Measurements from ENCODE around the gene ADARB2. TPM values are rescaled to one million over a fixed set of nuclear protein-coding genes. Genes with fewer than 3 reads are reported as not detected.

Gene ADARB2
- total RNA-seq, 4 donors from 2014 or later: 8.4 to 23.2 (median 19.6) TPM

- H3K9me3 ChIP-seq: no peaks in the 10 kb centered on the region
- DNase-seq (ENCODE audit: low spot score in 2 of 2): no peak
Measured at GRCh38 chr10:1156616-1156886, 580.8 kb downstream of the ADARB2 start.

GRCh38 chr10:1155791-1156615, 581.3 kb downstream of the ADARB2 start:
- Histone ChIP-seq H3K27ac (no peak overlapping the region), H3K9me3 (no peaks in the 10 kb centered on the region), H3K27me3 (no peaks in the 10 kb centered on the region), H3K4me1 (no peaks in the 10 kb centered on the region), H3K36me3 (no peaks in the 10 kb centered on the region), H3K4me3 (no peak overlapping the region)
- WGBS, 2 donors: 86 to 88% methylated on average over 16 to 19 of the region's 20 CpGs
- TF ChIP-seq EP300 (IDR thresholded peaks at IDR 0.05) (no peak), POLR2A (IDR thresholded peaks at IDR 0.05) (no peak), CTCF (IDR thresholded peaks at IDR 0.05) (no peak)
- DNase-seq (ENCODE audit: low spot score in 2 of 2): no peak

More at GRCh38 chr10:1156616-1156886, 580.8 kb downstream of the ADARB2 start:
- TF ChIP-seq POLR2A (IDR thresholded peaks at IDR 0.05) (no peak), CTCF (IDR thresholded peaks at IDR 0.05) (no peak), EP300 (IDR thresholded peaks at IDR 0.05) (no peak)
- no peaks in the 10 kb centered on the region for H3K36me3 ChIP-seq
- H3K4me3 ChIP-seq: no peak overlapping the region
- no peaks in the 10 kb centered on the region for H3K27me3 ChIP-seq
- H3K4me1 ChIP-seq: no peaks in the 10 kb centered on the region
- WGBS, 2 donors: 74 to 83% methylated on average over 8 of the region's 8 CpGs
- H3K27ac ChIP-seq: no peak overlapping the region

DNA sequence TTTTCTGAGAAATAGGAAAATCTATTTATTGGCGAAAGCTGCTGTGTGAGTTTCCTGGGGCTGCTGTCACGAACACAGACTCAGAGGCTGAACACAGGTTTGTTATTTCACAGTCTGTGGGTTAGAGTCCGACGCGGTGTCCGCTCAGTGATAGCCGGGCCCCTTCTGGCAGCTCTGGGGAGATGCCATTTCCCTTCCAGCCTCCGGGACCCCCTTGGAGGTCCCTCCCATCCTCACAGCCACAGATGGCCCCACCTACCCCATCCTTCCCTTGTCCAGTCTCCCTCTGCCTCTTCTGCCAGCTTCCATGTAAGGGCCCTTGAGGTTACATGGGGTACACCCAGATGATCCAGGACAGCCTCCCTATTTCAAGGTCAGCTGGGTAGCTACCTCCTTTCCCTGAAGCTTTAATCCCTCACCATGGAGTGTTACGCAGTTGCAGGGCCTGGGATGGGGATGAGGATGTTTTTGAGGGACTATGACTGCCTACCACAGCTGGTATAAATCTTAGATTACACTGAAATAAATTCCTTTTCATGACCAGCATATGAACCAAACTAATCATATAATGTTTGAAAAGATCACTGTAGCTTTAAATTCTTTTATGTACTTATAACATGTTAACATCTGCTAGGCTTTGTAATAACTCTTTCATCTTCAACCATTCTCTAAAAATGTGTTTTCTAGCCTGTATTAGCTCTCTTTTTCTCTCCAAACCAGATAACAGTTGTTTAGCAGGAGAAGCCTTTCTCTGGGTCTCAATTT, 582.6 kb downstream of the ADARB2 start:
- H3K4me3 ChIP-seq: no peak overlapping the region
- no peak overlapping the region for H3K27ac ChIP-seq
- no peak for DNase-seq (ENCODE audit: low spot score in 2 of 2)
- 73 to 79% methylated on average over 9 of the region's 9 CpGs for WGBS, 2 donors
- TF ChIP-seq POLR2A (IDR thresholded peaks at IDR 0.05) (no peak), CTCF (IDR thresholded peaks at IDR 0.05) (no peak), EP300 (IDR thresholded peaks at IDR 0.05) (no peak)
- no peaks in the 10 kb centered on the region for H3K36me3 ChIP-seq
- no peaks in the 10 kb centered on the region for H3K9me3 ChIP-seq
- H3K4me1 ChIP-seq: no peaks in the 10 kb centered on the region
- H3K27me3 ChIP-seq: no peaks in the 10 kb centered on the region

GRCh38 chr10:1153805-1154351, 583.4 kb downstream of the ADARB2 start:
- Histone ChIP-seq H3K4me1 (no peaks in the 10 kb centered on the region), H3K27me3 (no peaks in the 10 kb centered on the region), H3K27ac (no peak overlapping the region), H3K9me3 (no peaks in the 10 kb centered on the region), H3K4me3 (no peak overlapping the region), H3K36me3 (no peaks in the 10 kb centered on the region)
- no peak for DNase-seq (ENCODE audit: low spot score in 2 of 2)
- WGBS, 2 donors: 55% methylated on average over 20 of the region's 20 CpGs
- TF ChIP-seq CTCF (IDR thresholded peaks at IDR 0.05) (no peak), POLR2A (IDR thresholded peaks at IDR 0.05) (no peak), EP300 (IDR thresholded peaks at IDR 0.05) (no peak)

DNA sequence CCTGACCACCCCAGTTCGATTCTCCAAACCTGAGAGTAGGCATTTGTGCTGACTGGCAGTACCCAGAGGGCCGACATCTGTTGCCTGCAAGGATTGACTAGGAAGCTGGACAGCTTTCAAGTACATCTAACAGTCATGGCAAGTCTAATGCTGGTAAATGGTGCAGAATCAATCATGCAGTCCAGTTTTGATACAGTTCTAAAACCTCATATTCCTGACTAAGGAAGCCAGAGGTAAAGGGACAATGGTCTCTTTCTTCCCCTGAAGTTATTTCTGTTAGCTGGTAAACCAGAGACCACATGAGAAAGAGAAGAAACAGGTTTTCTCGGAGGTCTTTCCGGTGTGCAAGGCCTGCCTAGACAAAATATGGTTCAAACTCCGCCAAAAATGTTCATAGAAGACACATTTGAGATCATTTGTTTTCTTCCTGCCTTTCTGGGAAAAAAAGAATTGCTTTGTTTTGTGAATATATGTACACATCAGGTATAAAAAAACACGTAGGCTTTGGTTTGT, 584.0 kb downstream of the ADARB2 start:
- 78 to 81% methylated on average over 6 of the region's 6 CpGs for WGBS, 2 donors
- Histone ChIP-seq H3K9me3 (no peaks in the 10 kb centered on the region), H3K27me3 (no peaks in the 10 kb centered on the region), H3K36me3 (no peaks in the 10 kb centered on the region), H3K4me1 (no peaks in the 10 kb centered on the region), H3K27ac (no peak overlapping the region), H3K4me3 (no peak overlapping the region)
- TF ChIP-seq EP300 (IDR thresholded peaks at IDR 0.05): no peak
- TF ChIP-seq POLR2A (IDR thresholded peaks at IDR 0.05): no peak
- TF ChIP-seq CTCF (IDR thresholded peaks at IDR 0.05): no peak
- DNase-seq (ENCODE audit: low spot score in 2 of 2): no peak
